ENCODE results near the gene SYT9.
"Not testable (repeated sequence)": the region's sequence is repeated elsewhere in the genome, so short reads cannot be mapped to it uniquely, and the experiment has no call there.

Gene SYT9

DNA sequence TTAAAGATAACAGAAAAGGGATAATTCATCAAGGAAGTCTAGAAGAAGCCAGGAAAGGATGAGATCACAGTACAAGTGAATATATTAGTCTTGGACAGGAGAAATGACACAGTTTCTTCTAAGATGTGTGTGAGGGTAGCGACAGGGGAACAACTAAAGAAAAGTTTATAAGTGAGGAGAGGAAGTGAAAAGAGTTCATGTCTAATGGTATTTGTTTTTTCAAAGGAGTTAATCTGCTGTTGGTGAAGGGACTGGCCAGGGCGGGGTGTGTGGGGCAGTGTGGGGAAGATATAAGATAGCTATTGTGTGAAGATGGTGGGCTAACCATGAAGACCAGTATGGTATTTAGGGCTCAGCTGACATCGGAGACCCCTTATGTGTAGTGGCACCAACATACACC is 254.5 kb downstream of the SYT9 start:
- no peak for DNase-seq (ENCODE audit: low read depth)

DNA sequence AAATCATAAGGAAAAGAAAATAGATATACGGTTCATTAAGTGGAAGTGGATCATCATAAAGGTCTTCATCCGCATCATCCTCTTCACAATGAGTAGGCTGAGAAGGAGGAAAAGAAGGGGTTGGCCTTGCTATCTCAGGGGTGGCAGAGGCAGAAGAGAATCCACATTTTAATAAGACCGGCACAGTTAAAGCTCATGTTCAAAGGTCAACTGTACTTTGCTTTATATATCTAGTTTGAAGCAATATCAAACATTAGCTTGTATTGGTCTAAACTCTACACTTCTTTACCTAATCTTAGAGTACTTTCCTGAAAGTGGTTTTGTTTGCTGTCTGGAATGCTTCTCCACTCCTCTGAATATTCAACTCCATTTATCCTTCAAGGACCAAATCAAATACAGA is 256.4 kb downstream of the SYT9 start:
- no peak for DNase-seq (ENCODE audit: low read depth)

DNA sequence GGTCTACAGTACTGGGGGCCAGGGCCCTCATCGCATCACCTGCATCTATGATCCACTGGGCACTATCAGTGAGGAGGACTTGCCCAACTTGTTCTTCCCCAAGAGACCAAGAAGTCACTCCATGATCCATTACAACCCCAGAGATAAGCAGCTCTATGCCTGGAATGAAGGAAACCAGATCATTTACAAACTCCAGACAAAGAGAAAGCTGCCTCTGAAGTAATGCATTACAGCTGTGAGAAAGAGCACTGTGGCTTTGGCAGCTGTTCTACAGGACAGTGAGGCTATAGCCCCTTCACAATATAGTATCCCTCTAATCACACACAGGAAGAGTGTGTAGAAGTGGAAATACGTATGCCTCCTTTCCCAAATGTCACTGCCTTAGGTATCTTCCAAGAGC is 258.3 kb downstream of the SYT9 start:
- DNase-seq (ENCODE audit: low read depth), result no peak

- DNase-seq (ENCODE audit: low read depth), result no peak
Observed at GRCh38 chr11:7511401-7511800, 259.7 kb downstream of the SYT9 start.

GRCh38 chr11:7512525-7513233 is 261.0 kb downstream of the SYT9 start:
- DNase-seq (ENCODE audit: low read depth), result no peak

DNA sequence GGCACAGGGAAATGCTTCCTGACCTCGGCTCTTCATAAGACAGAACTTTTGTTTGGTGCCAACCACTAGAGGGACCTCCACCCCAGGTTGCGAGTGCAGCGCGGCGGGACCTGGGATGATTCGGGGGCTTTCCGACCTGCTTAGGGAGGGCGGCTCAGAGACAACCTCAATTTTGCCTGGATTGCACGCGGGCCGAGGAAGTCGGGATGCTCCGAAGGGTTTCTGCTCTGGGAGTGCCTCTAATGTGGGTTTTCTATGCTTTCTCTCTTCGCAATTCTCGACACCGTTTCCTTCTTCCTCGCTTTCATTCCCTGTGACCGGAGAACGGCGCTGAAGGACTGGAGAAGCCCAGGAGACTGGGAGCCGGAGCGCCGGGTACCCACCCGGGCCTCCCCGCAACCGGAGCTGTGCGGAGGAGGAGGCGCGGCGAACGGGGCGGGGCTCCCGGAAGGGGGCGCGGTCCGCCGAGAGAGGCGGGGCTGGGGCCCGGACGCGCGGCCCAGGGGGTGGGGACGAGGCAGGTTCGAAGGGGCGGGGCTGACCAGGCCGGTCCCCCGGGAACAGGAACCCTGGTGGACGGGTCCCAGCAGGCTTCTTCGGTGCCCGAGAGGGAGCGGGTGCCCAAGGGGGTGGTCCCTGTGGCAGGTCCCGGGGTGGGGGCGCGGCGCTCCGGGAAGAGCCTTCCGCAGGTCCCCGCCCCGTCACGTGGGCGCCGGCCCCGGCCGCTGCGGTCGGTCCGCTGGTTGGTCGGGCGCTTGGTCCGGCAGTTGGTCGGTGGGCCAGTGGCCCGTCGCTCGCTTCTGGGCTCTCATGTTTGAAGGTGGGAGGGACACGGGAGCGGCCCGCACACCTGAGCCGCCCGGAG is 261.8 kb downstream of the SYT9 start, which contains the start of gene PPFIBP2:
PPFIBP2 (plus strand) TSS at position 766 of the 865 bp plus-strand sequence. CDS start 35,477 bp downstream, outside the sequence.
- peak; percentile 25 for DNase-seq (ENCODE audit: low read depth)

- DNase-seq (ENCODE audit: low read depth), result no peak
Observed at GRCh38 chr11:7514099-7514591, 262.4 kb downstream of the SYT9 start.

DNA sequence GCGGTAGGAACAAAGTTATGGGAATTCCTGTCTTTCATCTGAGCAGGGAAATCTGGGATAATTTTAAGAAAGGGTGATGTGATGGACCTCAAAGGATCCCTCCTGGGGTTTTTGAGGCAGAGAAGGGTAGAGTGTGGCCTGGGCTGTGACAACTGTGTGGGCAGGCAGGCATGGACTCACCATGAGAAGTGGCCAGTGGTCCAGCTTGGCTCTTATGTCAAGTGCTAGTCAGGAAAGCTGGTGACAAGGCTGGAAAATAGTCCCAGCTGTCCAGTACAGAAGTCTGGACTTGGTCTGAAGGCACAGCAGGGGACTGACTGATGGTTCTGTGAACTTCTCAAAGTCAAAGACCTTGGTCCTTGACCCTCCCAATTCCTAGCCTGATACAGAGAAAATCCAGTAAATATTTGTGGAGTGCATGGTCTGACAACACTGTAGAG is 263.8 kb downstream of the SYT9 start:
- DNase-seq (ENCODE audit: low read depth), result no peak

GRCh38 chr11:7516475-7516874 is 264.8 kb downstream of the SYT9 start:
- no peak for DNase-seq (ENCODE audit: low read depth)

- not testable (repeated sequence) for DNase-seq (ENCODE audit: low read depth)
Observed at GRCh38 chr11:7517743-7518142, 266.0 kb downstream of the SYT9 start.

All from CMK (cell line).